SHP77 treated with DMSO at 0.1 percent for 48 hours (cell line): Measurements from ENCODE around the gene NFE2L1.
"Not testable (repeated sequence)": the region's sequence is repeated elsewhere in the genome, so short reads cannot be mapped to it uniquely, and the experiment has no call there.

Source experiments
- DNase-seq: peaks from one replicate; lab custom pipeline; 2025; lab: John Stamatoyannopoulos, UW

NFE2L1 gene

DNA sequence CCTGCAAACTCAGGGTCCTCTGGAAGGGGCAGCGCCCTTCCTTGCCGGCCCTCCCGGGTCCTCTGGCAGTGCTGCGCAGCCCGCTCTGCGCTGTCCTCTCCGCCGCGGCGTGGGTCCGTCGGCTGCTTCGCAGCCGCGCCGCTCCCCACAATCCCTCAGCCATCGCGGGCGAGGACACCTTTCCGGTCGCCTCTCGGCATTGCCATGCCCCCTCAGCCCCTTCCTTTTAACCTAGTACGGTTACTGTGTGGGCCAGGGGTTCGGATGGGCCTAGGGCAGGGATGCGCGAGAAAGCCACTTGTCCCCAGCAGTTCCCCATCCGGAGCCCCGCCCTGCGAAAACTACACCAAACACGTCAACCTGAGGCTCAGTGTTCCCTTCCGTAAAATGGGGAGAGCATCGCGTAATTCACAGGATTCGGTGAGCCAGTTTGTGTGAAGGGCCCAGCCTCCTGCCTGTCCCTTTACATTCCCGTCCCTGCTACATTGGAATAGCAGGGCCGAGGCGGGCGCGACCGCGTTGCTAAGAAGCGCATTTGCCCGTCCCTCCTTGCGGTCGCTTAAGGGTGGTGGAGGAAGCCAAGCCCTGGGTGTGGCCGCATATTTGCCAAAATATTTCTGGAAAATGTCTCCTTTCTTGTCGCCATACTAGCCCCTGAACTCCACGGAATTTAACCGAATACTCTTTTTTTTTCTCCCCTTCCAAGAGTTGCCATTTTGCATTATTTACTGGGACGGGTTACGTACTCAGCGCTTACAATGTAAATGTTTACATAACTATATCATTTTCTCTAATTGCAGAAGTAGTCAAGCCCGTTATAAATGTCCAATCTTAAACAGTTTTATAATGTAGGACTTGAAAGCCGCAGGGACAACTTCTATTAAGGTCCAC, 23.8 kb upstream of the NFE2L1 start:
- no peak for DNase-seq

DNA sequence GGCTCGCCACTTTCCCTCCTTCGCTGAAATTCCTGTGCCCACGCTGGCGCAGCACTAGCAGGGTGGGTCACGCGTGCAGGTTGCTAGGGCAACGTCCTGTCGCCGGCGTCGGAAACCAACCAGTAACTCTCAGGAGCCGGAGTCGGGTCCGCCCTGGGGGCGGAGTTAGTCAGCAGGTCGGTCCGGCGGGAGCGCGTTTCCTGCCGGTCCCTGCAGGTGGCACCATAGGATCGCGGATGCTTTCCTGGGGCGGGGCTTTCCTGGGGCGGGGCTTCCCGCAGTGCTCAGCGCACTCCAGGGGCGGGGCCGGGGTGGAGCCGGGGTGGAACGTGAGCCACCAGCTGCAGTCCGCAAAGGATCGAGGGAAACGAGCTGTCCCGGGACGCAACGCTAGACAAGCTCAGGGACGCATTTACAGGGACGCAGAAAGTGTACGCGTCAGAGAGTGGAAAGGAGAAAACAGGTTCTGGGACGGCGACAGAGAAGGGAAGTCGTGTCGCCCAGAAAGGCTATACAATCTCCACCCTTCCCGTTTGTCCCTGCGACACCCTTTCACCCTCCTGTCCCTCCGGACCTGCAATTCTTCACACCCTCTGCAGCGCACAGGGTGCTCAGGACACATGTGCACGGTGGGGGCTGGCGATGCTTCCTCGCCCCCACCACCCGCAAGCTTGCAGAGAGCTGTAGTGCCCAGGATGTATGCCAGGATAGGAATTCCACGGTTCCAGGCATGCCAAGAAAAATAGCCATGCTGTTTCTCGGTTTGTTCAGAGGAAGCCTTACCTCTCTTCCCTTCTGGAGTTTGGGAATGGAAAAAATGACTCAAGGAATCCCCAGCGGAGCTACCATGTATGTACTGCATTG, 22.9 kb upstream of the NFE2L1 start:
- peak; percentile 94 for DNase-seq

DNA sequence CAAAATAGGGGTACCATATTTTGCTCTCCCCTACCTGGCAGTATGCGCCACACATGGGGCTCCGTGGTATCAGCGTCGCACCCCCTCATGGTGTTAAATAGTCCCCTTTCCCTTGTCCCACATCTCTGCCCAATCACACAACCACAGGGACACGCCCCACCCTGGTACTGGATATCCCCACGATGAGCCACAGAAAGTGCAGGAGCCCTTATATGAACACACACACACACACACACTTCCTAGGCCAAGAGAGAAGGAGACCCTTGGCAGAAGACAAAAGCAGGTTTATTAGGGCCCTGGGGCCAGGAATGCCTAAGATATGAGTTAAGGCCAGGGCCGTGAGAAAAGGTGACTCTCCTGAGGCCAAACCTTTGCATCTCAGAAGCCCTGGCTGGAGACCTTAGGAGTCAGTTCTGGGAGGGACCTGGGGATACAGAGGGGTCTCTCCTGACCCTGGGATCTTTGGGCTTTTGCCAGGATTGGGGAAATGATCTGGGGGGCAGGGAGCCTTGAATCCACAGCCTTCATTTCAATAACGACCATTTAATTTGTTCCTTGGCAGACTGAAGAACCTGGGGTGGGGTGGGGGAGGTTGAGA, 22.2 kb upstream of the NFE2L1 start:
- no peak for DNase-seq

DNA sequence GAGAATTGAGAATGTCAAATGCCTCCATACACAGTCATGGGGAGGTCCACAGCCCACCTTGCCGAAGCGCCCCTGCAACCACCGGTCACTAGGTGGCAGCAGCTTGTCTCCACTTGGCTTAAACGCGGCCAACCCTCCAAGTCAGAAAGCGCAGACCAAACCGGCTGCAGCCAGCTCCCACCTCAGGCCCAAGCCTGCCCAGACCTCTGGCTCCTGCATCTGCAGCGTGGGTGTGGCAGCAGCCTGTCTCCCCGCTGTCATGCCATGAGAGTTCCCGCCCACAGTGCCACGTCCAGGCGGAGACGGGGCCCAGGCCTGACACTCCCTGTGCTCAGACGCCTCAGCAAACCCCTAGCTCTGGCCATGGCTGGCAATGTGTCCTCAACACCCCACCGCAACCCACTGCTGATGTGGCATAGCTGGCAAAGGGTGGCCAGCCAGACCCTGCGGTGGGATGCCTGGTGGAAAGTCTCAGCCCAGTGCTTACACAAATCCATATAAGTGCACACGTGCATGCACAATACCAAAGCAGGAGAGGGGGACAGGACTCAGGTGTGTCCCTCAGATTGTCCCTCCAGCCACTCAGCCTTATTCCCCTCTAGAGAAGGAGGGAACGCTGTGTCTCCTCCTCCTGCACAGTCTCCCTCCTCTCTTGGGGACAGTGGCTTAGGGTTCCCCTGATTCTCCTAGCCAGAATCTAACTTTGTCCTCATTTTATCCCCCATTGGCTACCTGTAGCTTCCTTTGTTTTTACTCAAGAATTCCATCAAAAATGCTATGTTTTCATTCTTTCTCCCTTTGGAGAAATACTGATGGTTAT, 21.4 kb upstream of the NFE2L1 start:
- DNase-seq: peak; percentile 83

DNA sequence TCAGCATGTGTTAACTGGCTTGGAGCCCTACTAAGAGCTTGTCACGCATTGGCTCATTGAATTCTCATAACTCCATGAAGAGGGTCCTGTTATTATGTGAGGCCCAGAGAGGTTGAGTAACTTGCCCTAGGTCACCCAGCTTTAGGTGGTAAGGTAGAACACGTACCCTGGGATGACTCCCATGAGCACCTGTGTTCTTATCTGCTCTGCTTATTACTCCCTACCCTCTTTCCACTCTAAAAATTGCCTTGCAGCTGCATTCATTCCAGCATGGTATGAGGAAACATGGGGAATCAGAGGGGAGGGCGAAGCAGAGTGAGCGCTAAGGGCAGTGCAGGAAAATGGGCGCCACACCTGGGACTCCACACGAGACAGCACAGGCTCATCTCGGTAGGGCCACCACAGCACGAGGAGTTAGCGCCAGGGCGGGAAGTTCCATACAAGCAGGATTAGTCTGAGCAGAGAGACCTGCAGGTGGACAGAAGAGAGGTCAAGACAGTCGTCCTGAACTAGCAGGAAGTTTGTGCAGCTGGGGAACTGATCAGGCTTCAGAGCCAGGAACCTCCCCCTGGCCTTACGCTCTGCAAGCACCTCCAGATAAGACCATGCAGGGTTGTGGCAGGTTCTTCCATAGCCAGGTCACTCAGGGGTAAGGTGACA, 20.7 kb upstream of the NFE2L1 start:
- no peak for DNase-seq

DNA sequence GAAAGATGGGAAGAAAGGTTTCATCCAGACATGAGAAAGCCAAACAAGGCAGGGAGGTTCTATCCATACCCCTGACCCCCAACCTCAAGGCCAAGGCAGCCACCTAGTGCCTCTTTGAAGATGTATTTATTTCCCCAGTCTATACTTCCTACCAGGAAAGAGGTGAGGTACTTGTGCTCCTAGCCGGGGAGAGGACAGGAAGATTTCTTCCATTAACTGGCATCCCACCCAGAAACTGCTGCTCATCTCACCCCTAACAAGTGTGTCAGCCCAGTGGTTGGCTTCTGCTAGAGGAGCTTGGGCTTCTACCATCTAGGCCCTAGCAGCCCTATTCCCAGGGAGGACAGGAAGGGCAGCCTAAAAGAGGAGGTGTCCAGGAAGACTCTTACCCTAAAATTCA, 19.4 kb upstream of the NFE2L1 start:
- DNase-seq: no peak

DNA sequence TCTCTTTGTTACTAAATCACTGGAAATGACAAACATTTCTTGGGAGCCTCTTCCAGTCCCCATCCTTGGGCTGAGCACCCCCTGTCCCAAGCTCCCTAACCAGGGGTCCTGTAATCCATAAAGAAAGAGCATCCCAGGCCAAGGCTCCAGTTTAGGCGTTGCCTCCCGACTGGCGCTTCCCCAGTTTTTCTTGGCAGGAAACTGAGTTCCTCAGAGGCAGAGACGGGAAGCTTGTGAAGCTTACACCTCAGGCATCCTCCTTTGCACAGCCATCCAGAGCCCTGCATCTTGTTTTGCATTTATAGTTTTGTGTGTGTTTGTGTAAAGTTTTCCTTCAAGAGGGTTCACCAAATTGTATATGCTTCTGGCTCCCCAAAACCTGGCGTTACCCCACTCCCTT, 17.6 kb upstream of the NFE2L1 start:
- no peak for DNase-seq

DNA sequence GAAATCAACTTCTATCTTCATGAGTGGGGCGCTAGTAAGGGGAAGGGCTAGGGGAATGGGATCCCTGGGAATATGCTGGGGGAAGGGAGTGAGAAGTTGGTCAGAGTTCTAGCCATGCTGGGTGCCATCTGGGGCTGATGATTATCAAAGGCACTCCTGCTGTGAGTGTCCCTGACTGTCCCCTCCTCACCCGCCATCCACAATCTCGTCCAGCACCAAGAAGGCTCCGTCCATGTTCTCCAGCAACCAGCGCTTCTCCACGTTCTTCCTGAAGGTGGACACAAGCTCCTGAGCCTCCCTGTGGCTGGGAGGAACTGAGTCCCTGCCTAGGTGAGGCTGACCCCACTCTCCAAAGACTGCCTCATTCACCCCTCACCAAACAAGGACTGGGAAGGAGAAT, 16.2 kb upstream of the NFE2L1 start:
- no peak for DNase-seq

DNA sequence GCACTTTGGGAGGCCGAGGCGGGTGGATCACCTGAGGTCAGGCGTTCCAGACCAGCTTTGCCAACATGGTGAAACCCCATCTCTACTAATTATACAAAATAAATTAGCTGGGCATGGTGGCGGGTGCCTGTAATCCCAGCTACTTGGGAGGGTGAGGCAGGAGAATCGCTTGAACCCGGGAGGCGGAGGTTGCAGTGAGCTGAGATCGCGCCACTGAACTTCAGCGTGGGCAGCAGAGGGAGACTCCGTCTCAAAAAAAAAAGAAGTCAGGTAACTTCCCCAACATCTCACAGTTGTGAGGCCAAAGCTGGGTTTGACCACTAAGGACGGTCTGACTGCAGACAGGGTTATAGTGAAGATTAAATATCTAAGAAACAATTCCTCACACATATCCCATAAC, 13.4 kb upstream of the NFE2L1 start:
- DNase-seq: not testable (repeated sequence)

DNA sequence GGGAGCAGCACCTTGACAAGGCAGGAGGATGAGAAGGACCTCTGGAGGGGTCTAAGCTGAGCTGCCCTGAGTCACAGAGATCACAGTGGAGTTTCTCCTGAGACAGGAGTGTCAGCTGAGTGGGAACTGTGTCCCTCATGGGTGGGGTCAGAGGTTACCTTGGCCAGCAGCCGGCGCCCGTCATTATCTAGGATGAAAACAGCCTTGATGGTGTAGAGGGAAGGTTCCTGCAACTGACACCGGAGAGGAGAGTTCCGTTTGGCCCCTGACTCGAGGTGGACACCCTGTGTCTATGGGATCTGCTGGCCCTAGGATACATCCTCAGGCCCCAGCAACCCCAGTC, 11.5 kb upstream of the NFE2L1 start:
- DNase-seq: no peak

DNA sequence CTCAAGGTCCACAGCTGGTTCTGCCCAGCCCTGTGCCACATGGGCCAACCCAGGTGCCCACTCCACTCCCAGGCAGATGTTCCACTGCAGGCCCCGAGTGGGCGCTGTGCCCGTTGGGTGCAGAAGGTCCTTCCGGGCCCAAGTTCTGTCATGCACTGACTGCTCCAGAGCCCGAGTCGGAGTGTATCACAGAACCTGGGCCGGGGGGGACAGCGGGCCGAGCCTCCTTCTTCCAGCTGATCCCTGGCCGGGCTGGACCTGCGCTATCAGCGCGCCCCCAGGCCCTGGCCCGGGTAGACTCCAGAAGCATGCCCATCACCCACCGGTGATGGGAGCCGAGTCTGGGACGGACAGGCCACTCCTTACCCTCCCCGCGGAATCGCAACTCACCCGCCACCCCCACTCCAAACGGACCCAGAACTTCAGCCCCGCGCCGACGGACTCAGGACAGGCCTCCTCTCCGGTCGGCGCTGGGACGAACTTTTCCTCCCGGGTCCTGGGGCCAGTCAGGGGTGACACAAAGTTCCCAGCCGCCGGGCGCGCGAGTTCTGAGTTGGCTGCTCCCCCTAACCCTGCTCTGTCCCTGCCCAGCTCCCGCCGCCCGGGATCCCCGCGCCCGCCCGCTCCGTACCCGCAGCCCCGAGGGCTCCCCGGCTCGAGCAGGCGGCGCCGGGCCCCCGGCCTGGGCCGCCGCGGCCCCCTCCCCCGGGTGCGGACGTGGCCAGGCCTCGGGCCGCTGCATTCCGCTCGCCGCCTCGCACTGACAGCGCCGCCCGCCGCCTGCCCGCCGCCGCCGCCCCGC, 10.9 kb upstream of the NFE2L1 start, which contains the start of gene COPZ2:
Gene COPZ2 (minus strand): TSS at position 762 of the 802 bp plus-strand sequence. CDS start 20 bp downstream, at position 742.
- DNase-seq: no peak

DNA sequence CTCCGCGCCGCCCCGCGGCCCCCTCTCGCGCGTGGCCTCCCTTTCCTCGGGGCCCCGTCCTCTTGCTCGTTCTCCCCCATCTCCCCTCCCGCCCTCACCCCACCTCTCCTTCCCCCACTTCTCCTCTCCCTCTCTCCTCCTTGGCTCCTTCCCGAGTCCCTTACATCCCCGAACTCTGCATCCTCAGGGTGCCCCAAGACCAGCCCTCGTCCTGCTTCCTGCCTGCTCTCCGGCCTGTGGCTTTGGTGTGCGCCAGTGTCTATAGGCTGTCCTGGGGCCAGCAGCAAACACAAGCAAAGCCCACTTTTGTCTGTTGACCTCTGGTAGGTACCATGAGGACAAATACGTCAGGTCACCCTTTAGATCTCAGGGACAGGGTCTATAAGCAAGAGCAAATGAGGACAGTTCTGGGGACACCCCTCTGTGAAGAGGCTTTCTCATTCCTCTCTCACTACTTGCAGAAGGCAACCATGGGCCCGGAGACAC, 10.3 kb upstream of the NFE2L1 start:
- no peak for DNase-seq

DNA sequence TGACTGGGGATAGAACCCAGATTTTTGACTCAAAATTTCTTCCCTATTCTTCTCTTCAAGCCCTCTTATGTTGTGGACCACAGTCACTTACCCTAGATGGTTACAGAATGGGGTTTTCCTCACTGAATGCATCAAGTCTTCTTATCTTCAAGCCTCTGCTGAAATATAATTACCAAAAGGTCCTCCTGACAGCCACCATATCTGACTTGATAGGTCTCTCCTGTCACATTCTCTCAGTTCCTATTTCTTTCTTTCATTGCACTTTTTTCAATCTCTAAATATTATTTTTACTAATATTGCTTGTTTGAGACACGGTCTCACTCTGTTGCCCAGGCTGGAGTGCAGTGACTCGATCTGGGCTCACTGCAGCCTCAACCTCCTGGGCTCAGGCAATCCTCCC, 9.5 kb upstream of the NFE2L1 start:
- no peak for DNase-seq

DNA sequence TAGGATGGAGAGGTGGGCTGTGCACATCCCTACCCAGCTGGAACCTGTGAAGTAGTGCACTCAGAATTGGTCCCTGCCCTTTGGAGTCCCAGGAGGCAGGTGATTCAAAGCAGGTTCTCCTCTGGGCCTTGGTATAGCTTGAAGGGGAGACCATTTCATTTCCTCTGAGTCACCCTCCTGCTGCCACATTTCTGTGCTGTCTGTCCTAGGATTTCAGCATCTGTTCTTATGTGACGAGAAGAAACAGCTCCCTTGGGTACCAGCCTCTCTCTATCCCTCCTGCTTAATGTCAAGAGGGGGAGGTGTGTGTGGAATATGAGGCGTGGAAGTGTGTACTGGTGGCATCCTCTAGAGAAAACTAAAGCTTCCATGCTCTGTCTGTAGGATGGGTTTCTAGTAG, 5.0 kb upstream of the NFE2L1 start:
- no peak for DNase-seq

DNA sequence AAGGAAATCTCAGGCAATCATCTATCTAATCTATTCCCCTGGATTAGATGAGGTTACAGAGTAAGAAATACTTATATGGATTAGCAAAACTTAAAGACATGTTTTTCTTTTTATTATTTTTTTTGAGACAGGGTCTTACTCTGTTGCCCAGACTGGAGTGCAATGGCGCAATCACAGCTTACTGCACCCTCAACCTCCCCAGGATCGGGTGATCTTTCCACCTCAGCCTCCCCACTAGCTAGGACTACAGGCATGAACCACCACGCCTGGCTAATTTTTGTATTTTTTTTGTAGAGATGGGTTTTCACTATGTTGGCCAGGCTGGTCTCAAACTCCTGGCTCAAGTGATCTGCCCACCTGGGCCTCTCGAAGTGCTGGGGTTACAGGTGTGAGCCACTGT, 3.3 kb upstream of the NFE2L1 start:
- no peak for DNase-seq

DNA sequence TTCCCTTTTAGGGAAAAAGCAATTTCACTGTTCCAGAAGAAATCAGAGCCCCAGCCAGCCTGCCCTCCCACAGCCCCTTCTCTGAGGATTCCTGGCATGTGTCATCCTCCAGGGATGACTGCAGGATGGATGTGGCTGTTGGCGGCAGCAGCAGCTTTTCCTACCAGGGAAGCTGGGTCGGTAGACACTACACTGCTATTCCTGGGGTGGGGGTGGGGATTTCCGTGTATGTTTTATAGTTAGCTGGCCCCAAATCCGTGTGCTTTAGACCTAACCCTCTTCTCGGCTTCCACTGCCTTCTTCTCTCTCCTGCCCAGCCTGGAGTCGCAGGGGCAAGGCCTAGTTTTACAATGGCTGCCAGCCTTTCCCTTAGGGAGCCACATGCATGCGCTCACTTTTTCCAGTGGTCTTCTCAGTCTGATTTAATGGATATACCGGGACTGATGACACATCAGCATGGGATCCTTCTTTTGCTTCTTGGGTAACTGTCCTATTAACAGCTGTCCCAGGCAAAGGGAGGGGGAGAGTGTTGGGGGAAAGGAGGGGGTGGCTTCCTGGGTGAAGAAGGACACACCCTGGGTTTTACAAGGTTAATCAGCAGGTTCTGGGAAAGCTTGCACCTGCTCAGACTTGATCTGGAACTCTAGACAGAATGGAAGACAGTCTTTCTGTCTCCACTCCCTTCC, 2.7 kb upstream of the NFE2L1 start:
- DNase-seq: no peak

DNA sequence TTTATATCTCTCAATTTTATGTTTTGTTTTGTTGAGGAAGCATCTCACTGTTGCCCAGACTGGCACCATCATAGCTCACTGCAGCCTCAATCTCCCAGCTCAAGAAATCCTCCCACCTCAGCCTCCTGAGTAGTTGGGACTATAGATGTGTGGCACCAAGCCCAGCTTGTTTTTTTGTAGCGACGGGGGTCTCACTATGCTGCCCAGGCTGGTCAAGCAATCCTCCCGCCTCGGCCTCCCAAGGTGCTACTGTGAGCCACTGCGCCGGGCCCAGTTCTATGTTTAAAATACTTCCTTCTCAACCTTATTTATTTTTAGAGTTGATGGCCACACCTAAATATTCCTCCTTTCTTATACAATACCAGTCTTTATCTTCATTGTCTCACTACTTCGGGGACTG, 1.9 kb upstream of the NFE2L1 start:
- no peak for DNase-seq

DNA sequence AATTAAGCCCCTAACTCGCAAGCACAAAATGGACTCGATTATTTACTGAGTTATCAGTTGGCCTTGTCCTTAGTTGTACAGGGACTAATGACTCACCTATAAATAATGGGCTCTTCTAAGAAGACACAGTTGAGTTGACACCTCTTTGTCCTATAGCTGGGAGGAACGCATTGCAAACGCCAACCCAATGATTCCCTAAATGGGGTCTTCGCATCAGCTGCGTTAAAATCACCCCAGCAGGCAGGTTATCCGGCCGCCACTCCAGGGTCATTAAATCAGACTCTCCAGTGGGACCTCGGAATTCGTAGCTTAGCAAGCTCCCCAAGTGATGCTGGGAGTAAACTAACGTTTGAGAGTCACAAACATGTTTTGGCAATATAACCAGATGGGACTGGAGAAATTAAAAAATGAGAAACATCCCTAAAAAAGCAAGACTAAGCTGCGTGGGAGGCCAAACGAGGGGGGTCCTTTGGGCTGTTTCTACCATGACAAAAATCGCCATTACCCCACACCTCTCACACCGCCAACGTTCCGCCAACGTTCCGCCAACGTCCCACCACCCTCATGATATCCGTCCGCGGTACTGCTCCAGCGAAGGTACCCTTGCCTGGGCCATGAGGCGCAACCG, 932 bp upstream of the NFE2L1 start:
- no peak for DNase-seq
